Measurements from ENCODE around the gene ANKRD40.
"Not testable (repeated sequence)": the region's sequence is repeated elsewhere in the genome, so short reads cannot be mapped to it uniquely, and the experiment has no call there.

The ANKRD40 gene

GRCh38 chr17:50710650-50711049, 2.9 kb upstream of the ANKRD40 start:
- DNase-seq, result no peak

- DNase-seq, result no peak
These were observed 2.3 kb upstream of the ANKRD40 start for GRCh38 chr17:50710025-50710424.

- DNase-seq, result not testable (repeated sequence)
These were observed 1.3 kb upstream of the ANKRD40 start for GRCh38 chr17:50709053-50709452.

GRCh38 chr17:50708050-50709000, 611 bp upstream of the ANKRD40 start:
- DNase-seq, result no peak

GRCh38 chr17:50703162-50703561, 4.6 kb downstream of the ANKRD40 start:
- no peak for DNase-seq

GRCh38 chr17:50699410-50699809, 8.3 kb downstream of the ANKRD40 start:
- no peak for DNase-seq

- DNase-seq, result no peak
These were observed 9.9 kb downstream of the ANKRD40 start for GRCh38 chr17:50697663-50698272.

- no peak for DNase-seq
These were observed 10.7 kb downstream of the ANKRD40 start for GRCh38 chr17:50697062-50697461.

- DNase-seq, result no peak
These were observed 11.3 kb downstream of the ANKRD40 start for GRCh38 chr17:50696365-50696879.

GRCh38 chr17:50693036-50693682, 14.6 kb downstream of the ANKRD40 start:
- DNase-seq, result no peak

- DNase-seq, result no peak
These were observed 15.2 kb downstream of the ANKRD40 start for GRCh38 chr17:50692448-50693035.

GRCh38 chr17:50691550-50692447, 15.9 kb downstream of the ANKRD40 start:
- no peak for DNase-seq

- DNase-seq, result no peak
These were observed 16.7 kb downstream of the ANKRD40 start for GRCh38 chr17:50690887-50691549.

- DNase-seq, result no peak
These were observed 17.5 kb downstream of the ANKRD40 start for GRCh38 chr17:50689956-50690886.

GRCh38 chr17:50689251-50689650, 18.5 kb downstream of the ANKRD40 start:
- no peak for DNase-seq

GRCh38 chr17:50688245-50688644, 19.5 kb downstream of the ANKRD40 start:
- DNase-seq, result no peak

GRCh38 chr17:50687200-50688066, 20.3 kb downstream of the ANKRD40 start:
- no peak for DNase-seq

- DNase-seq, result no peak
These were observed 21.1 kb downstream of the ANKRD40 start for GRCh38 chr17:50686494-50687199.

Measured in NCI-H187 treated with DMSO at 0.1 percent for 48 hours (cell line).